NB4 (cell line): ENCODE results near the gene GSK3B.

Source experiments
- DNase-seq: peaks from one replicate; pipeline ENCODE4 v3.0.0; 2010; ENCODE audit warnings: low read depth
- H3K4me3 ChIP-seq: one replicate; pipeline ENCODE4 v1.5.1; 2011; ENCODE audit warnings: mild to moderate bottlenecking, low read depth, low read length, moderate library complexity
- MYC ChIP-seq: IDR thresholded peaks from 2 replicates; pipeline ENCODE4 v1.6.1; 2011; ENCODE audit warnings: low read depth, low read length
- POLR2A ChIP-seq: IDR thresholded peaks from 2 replicates; pipeline ENCODE4 v1.6.1; 2011; ENCODE audit warnings: mild to moderate bottlenecking; ENCODE audit not compliant: insufficient read length; ENCODE audit errors: extremely low read depth
- TF ChIP-seq, protein P1 (sequence below): IDR thresholded peaks from one replicate; pipeline ENCODE4 v1.5.1; 2012; ENCODE audit warnings: low read depth, low read length
- TF ChIP-seq, protein P2 (sequence below): IDR thresholded peaks from 2 replicates; pipeline ENCODE4 v1.6.1; 2011; ENCODE audit warnings: low read depth, low read length

Gene GSK3B

DNA sequence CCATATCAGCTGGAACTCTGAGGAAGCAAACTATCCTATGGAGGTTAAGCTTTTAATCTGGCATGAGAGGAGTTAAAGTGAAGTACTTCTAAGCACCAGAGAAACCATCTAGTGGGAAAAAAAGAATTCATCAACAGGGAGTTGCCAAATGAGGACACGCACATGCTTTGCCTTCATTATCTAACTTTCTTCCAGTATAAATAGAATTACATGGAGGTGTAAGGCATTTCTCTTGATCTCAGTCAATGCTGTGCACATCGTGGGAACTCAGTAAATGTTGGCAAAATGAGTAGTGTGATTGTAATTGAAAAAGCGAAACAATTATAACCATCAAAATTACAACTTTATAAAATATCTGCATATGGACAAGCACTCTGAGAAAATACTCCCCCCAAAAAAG, 8.0 kb upstream of the GSK3B start:
- TF ChIP-seq POLR2A: no peak
- TF ChIP-seq, protein P1, sequence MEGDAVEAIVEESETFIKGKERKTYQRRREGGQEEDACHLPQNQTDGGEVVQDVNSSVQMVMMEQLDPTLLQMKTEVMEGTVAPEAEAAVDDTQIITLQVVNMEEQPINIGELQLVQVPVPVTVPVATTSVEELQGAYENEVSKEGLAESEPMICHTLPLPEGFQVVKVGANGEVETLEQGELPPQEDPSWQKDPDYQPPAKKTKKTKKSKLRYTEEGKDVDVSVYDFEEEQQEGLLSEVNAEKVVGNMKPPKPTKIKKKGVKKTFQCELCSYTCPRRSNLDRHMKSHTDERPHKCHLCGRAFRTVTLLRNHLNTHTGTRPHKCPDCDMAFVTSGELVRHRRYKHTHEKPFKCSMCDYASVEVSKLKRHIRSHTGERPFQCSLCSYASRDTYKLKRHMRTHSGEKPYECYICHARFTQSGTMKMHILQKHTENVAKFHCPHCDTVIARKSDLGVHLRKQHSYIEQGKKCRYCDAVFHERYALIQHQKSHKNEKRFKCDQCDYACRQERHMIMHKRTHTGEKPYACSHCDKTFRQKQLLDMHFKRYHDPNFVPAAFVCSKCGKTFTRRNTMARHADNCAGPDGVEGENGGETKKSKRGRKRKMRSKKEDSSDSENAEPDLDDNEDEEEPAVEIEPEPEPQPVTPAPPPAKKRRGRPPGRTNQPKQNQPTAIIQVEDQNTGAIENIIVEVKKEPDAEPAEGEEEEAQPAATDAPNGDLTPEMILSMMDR: no peak
- TF ChIP-seq MYC: no peak
- TF ChIP-seq, protein P2, sequence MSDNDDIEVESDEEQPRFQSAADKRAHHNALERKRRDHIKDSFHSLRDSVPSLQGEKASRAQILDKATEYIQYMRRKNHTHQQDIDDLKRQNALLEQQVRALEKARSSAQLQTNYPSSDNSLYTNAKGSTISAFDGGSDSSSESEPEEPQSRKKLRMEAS: no peak
- no peak for DNase-seq
- H3K4me3 ChIP-seq: no peak overlapping the region

DNA sequence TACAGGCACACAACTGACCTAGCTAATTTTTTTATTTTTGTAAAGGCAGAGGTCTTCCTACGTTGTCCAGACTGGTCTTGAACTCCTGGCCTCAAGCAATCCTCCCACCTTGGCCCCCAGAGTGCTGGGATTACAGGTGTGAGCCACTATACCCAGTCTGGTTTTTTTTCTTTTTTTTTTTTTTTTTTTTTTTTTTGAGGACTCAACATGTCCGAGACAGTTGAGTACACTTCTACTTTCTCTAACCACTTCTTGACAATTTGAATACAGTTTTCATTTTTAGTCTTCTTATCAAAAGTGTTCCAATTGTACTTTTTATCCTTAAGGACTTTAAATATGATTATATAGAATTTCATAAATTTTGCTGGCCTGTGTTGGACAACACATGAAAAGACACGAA, 7.4 kb upstream of the GSK3B start:
- H3K4me3 ChIP-seq: no peak overlapping the region
- DNase-seq: no peak
- TF ChIP-seq, protein P1: no peak
- TF ChIP-seq POLR2A (no peak), MYC (no peak)
- TF ChIP-seq, protein P2: no peak

DNA sequence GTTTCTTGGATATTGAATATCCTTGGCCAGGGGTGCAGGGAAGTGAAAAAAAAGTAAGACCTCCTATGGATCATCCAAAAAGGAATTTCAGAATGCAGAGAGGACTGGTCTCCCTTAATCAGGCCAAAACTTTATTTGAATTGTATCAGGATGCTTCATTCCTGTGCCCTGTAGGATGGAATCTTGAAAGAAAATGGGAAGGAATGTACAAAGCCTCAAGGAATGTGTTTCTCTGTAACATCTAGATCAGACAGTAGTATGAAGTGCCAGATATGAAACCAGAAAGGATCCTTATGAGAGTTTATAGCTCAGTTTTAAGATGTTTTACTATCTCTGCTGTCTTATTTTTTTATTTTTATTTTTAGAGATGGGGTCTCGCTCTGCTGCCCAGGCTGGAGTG, 6.5 kb upstream of the GSK3B start:
- no peak for DNase-seq
- no peak overlapping the region for H3K4me3 ChIP-seq
- TF ChIP-seq, protein P2: no peak
- TF ChIP-seq, protein P1: no peak

DNA sequence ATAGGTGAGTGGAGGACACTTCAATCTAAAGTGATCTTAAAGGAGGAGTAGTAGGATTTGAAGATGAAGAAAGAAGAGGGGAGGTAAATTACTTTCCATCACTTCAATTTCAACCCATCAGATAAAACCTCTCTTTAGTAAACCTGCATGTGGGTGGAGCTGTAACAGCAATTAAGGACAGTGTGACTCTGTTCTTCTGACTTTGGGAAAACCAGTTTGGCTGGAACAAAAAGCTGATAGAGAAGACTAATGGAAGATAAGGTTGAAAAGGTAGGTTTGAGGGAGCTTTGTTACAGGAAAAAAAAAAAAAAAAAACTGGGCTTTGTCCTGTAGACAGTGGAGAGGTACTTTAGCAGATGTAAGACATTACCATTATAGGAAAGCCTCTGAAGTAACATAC, 4.5 kb upstream of the GSK3B start:
- TF ChIP-seq POLR2A (no peak), MYC (no peak)
- TF ChIP-seq, protein P1: no peak
- TF ChIP-seq, protein P2: no peak
- DNase-seq: no peak

DNA sequence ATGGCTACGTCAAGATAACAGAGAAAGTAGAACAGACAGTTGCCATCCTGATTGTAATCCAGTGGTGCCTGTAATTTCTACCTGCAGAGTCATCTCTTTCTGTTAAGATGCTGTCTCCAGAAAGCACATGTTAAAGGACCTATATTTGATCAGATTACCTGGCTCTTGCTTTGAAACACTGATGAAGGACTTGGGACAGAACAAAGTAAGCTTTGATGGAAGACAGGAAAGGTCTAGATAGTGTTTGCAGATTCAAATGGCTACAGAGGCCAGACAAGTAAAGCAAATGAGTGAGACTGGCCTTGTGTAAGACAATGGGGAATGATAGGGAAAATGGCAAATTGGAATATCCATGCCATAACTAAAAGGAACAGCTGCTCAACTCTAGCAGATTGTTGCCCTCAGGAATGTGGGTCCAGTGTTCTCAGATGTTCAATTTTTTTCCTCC, 1.8 kb upstream of the GSK3B start:
- H3K4me3 ChIP-seq: peak overlapping the region; percentile 99
- TF ChIP-seq, protein P2: no peak
- DNase-seq: no peak

More for the DNA sequence above, 4.5 kb upstream of the GSK3B start:
- no peak overlapping the region for H3K4me3 ChIP-seq

DNA sequence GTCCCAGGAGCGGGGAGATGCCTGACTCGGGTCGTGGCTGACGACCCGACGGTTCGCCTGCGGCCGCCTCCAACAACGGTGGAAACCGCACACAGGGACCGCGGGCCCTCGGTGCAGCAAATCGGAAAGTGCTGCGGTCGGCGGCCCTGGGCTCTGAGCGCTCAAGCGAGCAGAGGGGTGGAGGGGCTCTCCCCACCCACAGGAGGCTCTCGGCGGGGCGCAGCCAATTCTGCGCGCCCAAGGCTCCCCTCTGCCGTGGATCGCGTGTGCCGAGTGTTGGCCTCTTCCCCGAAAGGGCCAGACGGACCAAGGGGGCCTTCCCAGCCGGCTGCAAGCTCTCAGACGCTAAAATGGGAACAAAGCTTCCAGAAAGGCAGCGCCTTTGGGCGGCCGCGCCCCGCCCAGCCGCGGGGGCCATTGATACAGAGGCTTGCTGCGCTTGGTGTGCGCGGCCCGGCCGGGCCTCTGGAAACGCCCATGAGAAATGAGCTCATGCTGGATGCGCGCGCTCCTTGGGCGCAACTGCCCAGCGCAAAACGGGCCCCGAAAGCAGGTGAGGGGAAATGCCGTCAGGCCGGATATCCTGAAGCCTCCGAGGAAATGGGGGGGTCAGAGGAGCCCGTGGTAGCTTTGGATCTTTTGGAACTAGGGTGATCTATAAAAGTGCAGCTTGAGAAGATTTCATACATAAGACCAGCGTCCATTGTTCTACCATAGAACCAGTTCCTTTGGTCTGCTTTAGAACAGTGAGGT, 1.2 kb upstream of the GSK3B start:
- peak overlapping the region; percentile 99 for H3K4me3 ChIP-seq
- peak; percentile 93 for DNase-seq
- TF ChIP-seq POLR2A: peak; percentile 95
- TF ChIP-seq, protein P1: no peak
- TF ChIP-seq, protein P2: peak; percentile 34; the same call in 1 of the 2 replicates
- TF ChIP-seq MYC: peak; percentile 64
